Activated CD8-positive, alpha-beta memory T cell treated with anti-CD3 and anti-CD28 coated beads, Interleukin-2, amount 50 U/mL, for 24 hours (primary cell): Measurements from ENCODE around the gene RAD51B.

Source experiments
- DNase-seq: peaks from one replicate; pipeline ENCODE4 v3.0.0-alpha.2; 2020; ENCODE audit errors: extremely low read depth

Gene RAD51B

DNA sequence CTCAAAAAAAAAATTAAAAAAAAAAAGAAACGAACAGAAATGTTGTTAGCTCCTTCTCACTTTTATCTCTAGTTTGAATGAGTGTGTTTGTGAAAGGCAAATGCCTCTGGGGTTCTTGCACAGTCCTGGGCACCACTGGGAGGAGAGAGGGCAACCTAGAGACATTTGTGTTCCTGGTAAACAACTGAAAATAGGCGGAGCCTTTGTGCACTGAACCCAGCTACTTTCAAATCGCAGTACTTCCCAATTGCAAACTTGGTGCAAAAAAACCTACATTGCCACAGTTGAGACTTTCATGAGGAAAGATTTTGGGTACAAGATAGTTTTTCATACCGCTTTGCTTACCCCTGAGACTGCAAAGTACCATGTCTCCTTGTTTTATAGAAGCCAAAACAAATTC is 543.3 kb downstream of the RAD51B start:
- DNase-seq = no peak

DNA sequence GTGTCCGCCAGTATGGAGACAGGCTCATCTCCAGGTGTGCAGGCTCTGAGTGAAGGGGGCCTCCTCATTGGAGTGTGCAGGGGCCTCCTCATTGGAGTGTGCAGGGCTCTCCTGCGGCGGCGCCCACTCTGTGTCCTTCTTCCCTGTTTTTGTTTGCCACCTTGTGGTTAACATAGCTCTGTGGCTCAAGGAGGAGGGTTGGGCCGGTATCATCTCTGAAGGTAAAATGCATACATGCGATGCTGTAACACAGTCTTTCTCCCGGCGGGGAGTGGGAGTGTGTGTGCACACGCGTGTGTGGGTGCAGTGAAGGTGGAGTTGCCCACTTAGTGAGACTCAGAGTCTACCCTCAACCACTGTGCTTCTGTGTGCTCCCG is 543.9 kb downstream of the RAD51B start:
- DNase-seq = no peak

DNA sequence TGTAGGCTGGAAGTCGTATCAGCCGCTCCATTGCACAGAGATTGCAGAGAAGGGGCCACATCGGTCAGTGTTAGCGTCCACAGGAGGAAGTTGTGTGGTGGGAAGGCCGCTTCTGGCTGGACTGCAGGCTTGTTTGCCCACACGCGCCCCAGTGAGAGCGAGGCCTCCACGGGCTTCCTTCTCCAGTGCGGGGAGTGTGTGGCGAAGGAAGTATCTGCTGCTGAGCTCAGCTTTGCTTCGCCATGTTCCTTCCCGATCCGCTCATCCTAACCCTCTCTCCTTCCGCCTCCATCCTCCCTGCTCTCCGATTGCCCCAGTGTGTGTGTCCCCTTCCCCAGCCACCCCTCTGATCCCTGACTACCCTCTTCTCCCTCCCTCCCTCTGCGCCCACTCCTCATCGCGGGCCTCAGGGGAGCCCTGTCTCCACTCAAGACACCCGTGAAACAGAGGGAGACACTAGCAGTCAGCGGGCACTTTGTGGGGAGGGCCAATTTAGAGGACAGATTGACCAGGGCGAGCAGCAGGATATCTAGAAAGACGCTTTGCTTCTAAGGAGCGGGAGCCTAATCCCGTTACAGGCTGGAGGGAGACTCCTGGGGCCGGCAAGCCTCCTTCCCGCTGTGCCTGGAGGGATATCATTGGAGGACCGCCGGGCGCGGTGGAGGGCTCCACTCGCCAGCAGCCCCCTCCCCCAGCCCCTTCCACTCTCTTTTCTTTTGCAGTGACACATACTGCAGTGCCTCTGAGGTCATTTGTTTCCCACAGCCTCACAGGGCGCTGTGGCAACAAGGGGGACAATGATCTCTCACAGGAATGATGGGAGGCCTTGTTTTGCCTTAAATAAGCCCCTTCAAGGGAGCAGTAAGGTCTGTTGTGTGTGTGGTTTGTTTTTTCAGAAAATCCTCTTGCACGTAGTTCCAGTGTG is 544.5 kb downstream of the RAD51B start:
- DNase-seq = no peak

DNA sequence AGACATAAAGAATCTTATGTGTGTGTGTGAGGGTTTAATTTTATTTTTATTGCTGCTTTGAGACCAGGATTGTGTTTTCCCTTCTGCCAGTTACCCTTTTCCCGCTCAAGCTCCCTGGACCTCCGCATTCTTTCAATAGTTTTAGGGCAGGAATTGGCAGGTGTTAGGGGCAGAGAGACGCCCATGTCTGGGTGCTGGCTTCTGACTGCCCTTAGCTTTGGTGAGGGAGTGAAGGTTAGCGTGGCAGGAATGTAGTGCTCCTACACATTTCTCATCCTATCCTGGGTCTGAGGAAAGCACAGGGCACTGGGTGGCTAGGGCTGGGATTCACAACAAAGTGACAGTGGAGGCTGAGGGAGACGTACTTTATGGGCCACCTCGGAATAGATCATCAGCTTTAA is 545.2 kb downstream of the RAD51B start:
- DNase-seq = no peak

DNA sequence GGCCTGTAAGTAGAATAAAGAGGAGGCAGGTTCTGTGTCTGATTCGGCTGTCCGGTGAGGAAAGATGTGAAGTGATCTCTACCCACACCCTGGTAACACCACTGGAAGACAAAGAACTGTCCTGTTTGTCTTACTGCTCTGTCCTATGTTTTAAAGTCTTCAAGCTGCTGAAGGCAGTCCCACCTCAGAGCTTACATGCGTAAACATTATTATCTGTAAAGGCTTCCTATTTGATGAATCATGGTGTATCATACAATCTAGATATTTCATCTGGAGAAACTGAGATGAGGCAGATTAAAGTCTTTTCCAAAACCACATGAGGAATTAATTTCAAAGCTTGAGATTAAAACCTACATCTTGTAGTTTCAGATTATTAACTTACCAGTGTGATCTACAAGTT is 545.6 kb downstream of the RAD51B start:
- DNase-seq = no peak

DNA sequence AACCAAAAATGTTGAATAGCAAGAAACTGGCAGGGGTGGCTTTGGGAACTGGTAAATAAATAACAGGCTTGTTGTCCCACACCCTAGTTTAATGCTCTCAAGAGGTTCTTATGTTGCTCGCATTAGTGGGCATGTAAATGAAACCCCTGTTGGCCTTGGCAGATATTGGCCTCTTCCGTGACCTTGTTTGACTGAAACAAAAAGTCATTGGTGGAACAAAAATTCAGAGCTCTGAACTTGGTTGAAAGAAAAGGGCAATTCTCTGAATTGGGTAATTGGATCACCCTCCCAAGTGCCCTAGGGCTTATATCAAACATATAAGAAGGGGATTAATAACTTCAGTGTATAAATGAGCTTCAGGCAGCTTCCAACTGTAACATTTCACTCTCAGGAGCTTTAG is 547.1 kb downstream of the RAD51B start:
- no peak for DNase-seq

DNA sequence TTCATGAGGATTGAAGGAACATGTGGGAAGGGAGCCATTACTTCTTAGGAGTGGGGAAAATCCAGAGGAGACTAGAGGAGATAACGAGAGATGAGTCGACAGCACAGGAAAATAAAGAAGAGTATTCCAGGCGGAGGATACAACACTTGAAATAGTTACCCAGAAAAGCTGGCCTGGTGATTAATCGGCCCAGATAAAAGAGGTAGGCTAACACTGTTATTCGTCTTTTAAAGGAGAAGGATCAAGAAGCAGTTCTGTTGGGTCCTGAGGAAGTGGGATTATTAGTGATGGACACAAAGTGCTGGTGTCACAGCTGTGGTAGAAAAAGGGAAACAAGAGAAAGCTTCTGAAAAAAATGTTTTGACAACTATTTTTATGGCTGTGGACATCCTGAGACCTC is 548.0 kb downstream of the RAD51B start:
- no peak for DNase-seq

DNA sequence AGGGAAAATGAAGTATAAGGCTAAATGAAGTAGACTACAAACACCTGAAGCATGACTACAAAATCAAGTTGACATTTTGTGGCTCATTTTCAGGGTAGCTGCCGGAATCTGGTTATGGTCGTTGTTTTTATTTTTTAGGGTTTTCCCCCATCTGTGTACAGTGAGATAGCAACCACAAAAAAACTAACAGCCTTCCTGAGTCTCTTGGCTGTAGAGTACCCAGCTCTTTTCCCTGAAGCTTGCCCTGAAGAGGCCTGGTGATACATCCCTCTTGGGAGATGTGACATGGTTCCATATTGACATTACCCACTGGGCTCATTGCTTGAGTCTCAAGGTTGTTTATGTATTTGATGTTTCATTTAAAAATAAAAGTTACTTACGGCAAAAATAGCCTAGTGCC is 549.3 kb downstream of the RAD51B start:
- no peak for DNase-seq

DNA sequence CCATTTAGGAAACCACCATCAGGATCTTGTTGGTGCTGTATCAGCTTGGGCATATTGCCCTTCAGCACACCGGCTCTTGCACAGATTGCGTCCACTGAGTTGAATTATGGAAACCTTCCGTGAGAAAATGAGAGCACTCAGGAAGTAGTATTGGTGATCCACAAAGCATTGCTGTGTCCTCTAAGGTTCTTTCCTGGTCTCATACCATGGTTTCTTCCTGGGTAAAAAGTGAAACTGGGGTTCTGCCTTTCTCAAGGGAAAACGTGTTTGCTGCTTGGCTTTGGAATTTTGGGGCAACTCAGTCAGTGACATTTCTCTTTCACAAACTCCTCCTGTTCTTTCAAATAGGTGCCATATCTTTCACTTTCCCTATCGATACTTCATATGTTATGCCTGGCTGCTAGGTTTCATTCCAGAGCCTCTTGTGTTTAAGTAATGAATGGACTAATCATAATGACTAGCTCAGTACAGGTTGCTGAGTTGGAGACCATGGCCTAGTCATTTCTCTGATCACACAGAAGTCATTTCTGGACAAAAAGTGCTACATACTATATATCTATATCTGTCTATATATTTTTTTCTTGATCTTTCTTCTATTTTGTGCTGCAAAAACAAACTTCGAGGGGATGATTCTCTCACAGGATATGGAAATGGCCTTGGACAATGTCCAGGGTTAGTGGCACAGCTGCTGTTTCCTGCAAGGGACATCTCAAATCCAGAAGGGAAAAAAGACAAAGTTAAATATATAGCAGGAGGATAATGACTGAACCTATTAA is 549.9 kb downstream of the RAD51B start:
- DNase-seq = no peak

DNA sequence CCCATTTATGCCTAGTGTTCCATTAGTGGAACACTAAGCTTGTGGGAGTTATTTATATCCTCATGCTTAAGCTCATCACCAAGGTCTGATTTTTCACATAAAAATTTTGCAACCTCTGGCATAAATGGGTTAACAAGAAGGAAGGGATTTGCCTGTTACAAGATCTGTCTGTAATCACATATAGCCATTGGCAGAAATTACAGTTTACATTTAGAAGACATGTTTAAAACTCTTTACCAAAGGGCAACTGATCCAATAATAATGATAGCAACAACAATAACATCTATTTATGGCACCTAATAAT is 550.4 kb downstream of the RAD51B start:
- no peak for DNase-seq

DNA sequence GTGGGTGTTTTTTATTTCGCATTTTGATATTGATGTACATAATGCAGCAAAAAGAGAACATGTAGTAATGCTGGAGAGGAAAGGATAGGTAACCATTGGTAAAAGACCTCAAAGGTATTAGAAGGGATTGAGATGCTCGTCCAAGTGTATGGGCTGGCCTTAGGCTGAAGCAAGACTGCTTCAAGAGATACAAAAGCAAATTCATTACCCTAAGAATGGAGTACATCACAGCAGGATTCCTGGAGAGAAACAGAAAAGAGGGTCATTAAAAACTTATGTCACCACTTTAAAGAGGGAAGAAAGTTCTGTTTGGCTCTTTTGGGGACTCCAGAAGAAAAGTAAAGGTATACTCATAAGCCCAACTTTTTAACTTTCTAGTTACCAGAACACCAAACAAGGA is 552.8 kb downstream of the RAD51B start:
- no peak for DNase-seq

DNA sequence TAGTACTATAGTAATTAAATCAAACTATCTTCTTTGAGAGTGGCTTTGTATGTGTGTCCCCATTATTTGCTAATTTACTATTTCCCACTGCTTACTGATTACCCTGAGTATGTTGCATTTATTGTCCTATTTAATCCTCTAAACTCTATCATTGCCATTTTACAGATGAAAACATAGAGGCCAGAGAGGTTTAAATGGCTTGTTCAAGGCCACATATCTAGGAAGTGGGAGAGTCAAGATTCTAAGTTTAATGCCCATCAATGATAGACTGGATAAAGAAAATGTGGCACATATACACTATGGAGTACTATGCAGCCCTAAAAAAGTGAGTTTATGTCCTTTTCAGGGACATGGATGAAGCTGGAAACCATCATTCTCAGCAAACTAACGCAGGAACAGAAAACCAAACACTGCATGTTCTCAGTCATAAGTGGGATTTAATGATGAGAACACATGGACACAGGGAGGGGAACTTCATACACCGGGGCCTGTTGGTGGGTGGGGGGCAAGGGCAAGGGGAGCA is 553.6 kb downstream of the RAD51B start:
- no peak for DNase-seq

DNA sequence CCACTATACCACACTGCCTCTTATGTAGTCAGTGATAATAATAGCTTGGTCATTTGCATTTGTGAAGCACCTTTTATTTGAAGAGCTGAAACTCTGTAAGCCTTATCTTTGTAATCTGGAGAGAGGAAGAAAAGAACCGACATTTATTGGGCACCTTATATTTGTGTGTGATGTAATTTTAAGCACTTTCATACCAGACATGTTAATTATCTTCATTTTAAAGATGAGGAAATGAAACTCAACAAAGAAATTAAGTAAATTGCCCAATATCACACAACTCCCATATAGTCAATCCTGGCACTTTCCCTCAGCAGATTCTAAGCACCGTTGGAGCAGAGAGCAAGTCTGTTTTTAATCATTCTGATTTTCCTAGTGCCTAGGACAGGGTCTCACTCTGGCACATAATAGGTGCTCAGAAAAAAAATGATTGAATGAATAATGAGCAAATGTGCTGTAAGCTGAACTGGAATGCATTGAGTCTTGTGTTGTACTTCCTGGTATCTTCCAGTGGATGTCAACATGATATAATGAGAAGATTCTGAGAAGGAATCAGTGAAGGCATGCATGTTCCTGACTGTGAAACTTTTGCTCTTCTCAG is 554.4 kb downstream of the RAD51B start:
- no peak for DNase-seq

DNA sequence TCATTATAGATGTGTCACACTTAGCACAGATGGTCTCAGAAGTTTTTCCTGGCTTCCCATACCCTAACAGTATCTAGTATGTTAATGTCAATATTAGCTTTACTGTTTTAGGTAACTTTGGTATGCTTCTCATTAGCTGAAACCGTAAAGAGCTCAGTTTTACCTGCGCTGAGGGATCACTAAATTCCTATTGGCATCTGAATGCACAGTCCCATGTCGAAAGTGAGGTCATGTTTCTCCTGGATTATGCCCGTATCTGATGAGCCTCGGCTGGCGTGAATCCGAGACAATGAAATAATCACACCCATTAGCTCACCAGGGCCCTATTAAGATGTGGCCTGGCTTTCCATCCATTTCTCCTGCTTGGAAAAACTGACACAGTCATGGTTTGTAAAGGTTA is 555.1 kb downstream of the RAD51B start:
- no peak for DNase-seq

DNA sequence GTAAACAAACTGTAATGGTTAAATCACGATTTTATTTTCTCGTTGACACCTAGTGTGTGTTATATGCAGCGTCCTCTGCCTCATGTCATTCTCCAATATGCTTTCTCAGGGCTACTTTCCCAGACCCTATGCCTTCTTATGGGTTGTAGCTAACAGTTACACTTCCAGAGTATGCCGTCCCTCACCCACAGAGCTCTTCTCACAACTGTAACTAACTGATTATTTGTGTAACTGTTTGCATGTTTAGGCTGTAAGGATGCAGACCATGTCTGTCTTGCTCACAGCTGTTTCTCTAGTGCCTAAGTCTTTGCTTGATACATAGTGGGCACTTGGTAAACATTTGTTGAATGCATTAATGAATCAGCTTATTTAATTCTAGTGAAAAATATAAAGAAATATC is 555.8 kb downstream of the RAD51B start:
- DNase-seq = no peak

DNA sequence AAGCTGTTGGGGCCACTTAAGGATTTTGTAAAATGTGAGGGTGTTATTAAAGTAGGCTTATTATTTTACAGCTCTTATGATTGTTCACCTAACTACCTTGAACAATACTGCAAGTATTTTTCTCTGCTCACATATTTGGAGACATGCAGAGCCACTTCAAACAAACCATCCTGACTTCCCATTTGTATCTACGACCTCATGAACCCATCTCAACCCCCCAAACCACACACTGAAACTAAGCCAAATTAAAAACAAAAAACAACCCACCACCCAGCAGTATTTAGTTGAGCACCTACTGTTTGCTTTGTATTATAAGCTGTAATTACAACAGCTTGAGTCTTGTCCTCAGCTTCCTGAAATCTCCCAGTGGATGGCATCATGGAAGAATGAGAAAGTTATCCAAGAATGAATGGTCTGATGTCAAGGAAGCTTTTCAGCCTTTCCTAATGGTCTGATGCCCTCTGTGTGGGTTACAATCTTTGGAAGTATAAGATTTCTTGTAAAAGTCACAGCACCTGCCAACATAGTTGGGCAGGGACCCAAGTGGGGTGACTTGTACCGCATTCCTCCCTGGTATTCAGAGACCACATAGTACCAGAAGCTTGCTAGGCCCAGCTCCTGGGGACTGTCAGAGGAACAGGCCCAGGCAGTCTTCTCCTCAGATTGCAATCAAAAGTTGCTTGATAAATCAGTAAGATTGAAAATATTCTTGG is 556.6 kb downstream of the RAD51B start:
- DNase-seq = no peak

DNA sequence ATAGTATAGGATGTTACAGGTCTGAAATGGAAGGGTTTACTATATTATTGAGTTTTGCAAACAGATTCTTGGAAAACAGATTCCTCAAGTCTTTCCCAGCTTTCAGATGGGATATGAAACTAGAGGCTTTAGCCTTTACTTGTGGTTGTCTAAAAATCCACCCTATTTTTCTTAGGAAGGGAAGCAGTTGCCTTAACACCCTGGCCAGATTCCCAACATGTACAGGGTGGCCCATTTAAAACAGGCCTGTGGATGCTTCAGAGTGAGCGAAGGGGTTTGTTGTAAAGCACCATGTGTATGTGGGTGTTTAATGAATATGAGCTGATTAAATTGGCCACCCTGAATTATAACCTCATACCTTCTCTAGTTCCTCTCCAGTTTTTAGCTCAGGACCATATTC is 557.4 kb downstream of the RAD51B start:
- DNase-seq = no peak

DNA sequence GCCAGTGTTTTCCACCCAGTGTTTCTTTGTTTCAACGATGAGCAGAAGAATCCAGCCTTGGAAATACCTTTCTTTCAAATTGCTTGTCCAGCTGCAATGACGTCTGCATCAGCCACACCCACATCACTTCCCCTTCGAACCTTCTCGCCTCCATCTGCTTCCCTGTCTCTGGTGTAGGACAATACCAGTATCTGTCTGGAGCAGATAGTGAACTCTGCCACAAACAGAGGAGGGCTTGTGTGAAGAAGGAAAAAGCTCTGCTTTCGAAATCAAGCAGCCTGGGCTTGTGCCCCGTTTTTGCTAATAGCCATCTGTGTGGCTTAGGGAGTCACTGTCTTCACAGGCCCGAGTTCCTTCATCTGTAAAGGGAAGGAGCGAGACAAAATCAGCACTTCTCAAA is 557.9 kb downstream of the RAD51B start:
- no peak for DNase-seq

DNA sequence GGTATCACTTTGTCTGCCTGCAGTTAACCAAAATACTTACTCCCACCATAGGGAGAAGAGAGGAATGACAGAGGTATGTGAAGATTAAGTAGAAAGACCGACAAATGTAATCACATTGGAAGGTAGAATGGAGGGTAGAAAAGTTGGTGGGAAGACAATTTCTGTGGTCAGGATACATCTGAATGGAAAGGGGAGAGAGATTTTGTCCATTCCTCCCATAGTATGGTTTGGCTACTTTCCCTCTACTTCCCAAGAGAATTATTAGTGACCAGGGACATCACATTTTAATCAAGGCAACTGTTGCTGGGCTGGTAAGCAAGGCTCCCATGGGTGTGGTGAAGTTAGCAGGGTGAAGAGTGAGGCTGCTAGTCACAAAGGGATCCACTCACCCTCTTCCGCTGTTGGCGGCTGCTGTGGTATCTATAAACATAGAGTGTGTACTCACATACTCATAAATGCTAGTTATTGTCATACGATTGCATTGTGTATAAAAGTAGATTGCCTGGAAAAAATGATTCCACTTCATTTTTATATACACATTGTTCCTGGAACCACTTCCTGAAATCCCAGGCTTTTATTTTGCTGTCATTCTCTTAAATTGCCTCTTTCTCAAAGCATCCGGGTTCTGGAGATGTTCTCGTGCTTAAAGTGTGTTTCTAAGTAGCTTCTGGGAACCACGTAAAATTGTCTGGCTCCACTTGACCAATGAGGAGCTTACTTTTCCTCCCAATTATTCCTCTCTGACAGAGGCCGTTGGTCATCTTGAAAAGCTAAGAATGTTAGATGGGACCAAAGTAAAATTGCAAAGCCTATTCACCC is 560.1 kb downstream of the RAD51B start:
- DNase-seq = no peak

DNA sequence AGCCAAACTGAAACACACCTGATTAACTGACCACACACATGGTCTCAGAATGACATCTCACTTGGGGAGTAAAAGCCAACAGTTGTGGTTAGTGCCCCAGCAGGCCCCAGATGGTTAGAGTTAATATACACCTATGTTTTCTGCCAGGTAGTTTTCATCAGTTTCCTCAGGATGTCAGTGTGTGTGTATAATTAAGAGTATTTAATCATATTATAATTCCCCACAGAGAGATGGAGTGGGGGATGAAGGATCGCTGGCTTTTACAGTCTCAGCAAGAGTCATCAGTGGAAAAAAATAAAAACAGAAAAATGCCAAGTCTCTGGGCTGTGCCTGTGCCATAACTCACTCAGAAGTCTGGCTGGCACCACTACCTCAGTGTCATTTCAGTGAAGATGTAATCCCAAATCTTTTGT is 560.8 kb downstream of the RAD51B start:
- DNase-seq = no peak

DNA sequence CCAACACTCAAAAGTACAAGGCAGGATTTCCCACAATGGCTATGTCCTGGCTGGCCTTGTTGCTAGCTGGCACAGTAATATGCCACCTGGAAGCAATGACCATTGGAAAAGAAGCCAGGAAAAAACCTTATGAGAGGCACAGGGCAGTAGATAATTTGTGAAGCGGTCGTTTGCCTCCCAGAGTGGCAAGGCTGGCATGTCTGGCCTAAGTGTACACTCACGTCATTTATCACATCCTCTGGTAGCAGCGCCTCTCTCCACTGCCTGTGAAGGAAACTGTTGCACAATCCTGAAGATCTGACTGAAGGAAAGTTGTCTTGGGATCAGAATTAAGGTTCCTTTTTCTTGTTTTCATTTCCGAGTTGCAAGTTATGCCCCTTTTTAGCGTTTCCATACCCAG is 564.8 kb downstream of the RAD51B start:
- no peak for DNase-seq
